Measurements from ENCODE around the gene PTPN3. TPM values are rescaled to one million over a fixed set of nuclear protein-coding genes. Genes with fewer than 3 reads are reported as not detected.
A peak's percentile ranks its signal among the peaks of the same experiment; 100 is the strongest.

Gene PTPN3
- polyA plus RNA-seq, 1 donor, result 2.0 TPM

DNA sequence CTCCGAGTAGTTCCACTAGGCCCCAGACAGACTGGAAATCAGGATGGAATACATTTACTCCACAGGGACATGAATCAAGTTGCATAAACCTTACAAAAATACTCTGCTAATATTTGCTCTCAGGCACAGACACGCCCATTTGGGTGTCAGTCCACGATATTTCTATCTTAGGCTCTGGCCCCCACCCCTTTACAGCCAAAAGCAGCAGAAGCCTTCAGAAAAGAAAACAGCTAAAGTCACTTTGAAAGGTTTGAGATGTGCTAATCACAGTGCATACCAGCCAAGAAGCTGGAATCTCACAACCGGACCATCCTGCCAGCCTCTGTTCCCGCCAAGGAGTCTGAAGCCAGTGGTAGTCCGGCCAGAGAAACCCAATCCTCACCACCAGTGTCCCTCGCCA lies 22.6 kb downstream of the PTPN3 start:
- peak; percentile 35 for DNase-seq

DNA sequence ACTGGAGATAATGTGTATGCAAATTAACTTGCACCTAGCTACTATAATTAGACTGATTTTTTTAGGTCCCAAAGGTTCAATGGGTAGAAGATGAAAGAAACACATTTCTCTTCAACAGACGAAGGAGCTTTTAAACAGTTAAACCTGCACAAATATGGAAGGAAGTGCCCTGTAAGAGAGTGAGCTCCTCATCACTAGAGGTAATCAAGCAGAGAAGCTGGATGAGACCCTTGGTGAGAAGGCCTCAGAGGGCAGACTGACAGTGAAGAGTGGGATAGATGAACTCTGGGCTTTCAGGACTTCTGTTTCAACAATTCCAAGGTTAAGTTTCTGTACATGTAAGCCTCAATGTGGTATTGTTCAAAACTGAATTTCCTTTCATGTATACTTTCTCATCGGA lies 23.2 kb downstream of the PTPN3 start:
- DNase-seq, result no peak

DNA sequence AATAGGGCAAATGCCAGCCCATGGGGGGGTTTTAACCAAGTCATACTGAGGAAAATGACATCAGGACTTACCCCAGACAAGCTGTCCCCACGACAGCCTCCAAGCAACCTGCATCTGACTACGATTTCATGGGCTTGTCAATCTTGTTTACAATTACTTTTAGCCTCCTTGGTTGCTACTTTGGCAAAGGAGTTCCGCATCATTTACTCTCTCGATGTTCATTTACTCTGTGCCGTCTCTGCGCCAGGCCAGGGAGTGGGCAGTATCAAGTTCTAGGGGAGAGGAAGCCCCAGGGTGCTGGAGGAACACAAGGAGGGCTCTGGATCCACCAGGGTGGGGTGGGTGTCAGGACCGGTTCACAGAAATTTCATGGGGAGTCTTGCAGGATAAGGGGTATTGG lies 23.9 kb downstream of the PTPN3 start:
- DNase-seq, result no peak

DNA sequence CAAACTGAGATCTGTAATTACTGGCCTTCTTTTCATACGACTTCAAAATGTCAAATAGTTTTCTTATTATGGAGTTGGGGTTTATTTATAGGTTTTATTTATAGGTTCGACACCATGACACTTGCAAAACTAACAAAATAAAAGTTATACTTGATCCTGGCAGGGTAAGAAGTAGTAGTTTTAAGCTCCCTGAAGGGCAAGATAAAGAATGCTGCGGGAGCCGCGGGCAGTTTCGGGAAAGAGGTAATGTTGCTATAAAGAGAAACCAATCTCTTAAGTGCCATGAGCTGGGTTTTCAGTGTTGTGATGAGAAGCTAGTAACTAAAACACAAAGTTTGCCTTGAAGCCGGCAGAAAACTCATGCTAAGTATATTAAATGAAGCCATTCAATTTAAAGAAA lies 24.8 kb downstream of the PTPN3 start:
- DNase-seq, result no peak

DNA sequence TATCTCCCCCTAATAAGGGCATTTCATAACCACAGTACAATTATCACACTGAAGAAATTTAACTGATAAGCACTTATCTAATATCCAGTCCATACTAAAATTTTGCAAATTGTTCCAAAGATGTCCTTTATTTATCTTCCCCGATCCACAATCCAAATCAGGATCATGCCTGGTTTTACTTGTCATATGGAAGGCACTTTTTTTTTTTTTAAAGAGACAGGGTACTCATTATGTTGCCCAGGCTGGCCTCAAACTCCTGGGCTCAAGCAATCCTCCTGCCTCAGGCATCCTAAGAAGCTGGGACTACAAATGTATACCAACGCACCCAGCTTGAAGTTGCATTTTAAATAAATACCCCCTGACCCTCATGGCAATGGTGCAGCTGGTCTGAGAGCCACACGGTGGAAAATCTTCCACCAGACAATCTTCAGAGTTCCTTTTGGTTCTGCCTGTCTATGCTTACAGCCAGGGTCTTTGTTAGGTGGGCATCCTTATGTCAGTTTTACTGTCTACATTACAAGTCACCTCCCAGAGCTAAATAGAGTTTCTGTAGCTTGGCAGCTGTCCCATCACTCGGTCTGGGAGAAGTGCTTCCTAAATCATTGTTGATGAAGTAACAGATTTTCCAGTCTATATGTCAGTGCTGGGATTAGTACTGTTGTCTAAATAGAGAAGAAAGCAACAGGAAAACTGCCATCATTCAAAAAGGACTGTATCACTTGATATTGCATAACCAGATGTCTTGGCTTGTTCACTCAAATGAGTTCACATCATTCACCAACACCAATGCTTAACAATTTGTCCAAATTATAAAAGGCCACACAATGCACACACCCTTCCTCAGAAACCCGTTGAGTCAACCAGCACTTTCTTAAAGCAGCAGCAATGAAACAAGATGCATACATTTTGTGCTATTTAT lies 26.4 kb downstream of the PTPN3 start:
- DNase-seq, result peak; percentile 31

DNA sequence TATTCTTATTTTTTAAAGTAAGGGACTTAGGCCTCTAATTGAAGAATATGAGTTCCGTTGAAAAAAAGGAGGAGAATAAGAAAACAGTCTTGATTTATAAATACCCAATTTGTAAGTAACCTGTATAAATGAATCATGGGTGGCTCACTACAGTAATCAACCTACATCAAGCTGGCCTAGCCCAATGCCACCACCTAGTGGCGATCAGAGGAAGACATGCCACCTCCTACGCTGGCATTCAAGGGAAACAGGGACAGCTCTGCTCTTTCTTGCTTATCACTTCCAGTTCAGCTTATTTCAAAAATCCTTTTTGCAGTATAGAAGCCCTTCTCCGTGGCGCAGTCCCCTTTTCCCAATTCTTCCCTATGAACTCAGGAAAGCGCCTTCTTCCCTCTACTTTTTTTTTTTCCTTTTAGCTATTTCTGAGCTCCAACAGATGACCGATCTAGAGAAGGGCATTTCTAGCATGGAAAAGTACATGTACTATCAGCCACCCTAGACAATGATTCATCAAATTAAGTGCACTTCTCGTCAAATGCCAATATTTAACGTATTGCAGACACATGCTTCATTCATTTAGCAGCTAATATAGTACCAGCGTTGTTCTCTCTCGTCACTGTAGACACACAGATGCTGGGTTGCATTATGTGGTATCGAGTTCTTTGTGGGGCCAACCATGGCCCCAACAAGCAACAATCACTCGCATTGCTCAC lies 28.3 kb downstream of the PTPN3 start:
- peak; percentile 61 for DNase-seq

DNA sequence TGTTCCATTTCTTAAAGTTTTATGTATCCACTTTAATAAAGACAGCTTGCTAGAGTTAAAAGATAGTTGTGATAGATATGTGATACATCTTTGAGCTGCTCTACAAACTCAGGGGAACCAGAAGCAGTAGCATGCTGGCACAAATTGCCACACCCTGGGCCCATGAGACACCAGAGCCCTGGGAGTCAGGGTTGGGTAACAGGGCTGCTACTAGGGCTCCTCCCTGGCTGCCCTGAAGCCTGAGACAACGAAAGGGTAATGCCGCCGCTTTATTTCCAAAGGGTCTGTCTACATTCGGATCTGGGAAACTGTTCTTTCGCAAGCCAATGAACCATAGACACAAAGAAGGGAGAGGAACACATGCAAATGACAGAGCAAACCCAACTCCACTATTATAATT lies 29.2 kb downstream of the PTPN3 start:
- DNase-seq, result no peak

DNA sequence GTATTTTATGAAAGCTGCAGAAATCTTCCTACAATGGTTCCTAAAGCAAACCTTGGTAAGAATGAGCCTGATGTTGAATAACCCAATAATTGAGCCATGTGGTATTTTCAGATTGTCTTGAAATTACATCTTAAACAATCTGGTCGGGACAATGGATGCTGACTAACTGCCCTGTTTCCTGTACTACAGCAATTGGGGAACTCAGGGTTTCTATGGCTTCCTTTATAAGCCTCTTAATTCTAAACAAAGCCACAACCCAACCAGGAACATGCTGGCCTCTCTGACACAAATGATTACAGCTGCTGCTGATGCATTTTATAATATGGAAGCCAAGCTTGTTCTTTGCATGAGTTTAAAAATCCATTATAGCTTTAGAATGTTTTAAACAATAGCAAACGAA lies 30.2 kb downstream of the PTPN3 start:
- DNase-seq, result no peak

DNA sequence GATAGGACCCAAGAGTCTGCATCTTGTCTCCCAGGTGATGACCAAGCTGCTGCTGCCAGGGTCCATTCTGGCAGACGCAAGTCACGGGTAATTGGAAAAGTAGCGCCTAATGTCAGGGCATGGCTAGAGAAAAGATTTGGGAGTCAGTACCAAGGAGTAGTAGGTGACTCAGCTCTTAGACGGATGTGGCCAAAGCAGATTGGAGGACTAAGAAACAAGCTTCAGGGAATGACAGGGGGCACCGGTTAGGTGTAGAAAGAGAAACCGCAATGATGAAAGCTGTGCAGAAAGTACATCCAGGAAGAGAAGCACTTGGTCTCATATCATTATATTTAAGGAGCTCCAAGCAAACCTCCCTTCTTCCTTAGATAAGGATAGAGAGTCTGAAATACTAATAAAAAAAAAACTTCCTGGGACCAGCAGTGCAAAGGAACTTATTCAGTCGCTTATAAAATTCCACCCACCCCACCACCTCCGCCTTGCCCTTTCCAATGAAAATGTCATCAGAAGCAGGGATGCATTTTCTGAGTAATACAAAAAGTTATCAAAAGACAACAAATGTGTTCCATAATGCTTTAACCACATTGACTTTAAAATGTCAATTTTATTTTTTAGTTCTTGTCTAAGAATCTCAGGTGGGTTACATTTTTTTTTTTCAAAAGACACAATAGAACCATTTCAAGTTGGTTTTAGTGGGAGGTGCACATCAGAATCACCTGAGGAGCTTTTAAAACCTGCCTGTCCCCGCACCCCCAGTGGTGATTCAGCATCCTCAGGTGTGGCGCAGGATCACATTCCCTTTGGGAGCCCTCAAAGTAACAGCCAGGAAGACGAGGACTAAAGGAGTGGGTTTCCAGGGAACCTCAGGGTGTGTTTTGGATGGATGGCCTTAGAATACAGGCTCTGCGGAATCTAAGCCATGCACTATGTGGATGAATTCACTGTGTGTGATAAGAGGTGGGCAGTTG lies 31.2 kb downstream of the PTPN3 start:
- DNase-seq, result no peak

DNA sequence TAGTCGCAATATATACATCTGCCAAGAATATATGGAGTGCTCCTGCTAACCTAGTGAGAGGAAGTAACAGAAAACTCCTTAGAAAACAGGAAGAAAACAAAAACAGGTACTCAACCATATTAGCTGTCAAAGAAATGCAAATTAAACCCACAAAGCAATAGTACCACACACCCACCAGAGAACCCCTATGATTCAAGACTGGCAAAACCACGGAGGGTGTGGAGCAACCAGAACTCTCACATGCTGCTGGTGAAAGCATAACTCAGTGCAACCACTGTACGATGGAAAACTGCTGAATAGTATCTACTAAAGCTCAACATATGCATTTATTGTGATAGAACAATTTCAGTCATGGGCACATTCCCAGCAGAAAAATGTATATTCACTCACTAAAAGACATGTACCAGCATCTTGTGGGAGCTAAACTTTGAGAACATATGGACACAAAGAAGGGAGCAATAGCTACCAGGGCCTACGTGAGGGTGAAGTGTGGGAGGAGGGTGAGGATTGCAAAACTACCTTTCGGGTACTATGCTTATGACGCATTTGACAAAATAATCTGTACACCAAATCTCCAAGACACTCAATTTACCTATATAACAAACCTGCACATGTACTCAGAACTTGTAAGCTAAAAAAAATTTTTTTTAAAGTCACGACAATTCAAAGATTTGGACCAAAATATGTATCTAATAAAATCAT lies 34.0 kb downstream of the PTPN3 start:
- DNase-seq, result no peak

DNA sequence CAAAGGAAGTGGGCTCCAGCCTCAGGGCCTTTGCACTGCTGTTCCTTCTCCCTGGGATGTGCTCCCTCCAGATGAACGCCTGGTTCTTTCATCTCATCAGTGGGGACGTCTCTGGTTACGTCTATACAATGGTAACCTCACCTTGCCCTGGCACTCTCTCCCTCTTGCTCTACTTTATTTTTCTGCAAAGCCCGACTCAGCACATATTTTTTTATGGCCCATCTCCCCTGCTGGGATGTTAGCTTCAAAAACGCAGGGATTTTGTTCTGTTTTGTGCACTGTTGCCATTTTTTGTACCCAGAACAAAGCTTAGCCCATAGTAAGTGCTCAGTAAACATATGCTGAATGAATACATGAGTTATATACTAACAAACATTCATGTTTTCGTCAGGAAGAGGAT lies 37.5 kb downstream of the PTPN3 start:
- DNase-seq, result no peak

DNA sequence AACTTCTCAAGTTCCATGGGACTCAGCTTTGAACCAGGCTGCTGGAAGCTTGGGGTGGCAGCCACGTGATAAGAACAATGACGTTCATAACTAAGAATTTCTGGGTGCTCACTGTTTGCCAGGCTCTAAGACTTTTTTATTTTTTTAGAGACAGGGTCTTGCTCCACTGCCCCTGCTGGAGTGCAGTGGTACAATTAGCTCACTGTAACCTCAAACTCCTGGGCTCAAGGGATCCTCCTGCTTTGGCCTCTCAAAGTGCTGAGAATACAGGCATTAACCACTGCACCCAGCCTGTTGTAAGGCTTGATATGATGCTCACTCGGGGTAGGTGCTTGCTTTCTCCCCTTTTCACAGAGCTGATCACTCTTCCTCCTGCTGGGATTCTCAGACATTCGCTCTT lies 38.7 kb downstream of the PTPN3 start:
- DNase-seq, result no peak

DNA sequence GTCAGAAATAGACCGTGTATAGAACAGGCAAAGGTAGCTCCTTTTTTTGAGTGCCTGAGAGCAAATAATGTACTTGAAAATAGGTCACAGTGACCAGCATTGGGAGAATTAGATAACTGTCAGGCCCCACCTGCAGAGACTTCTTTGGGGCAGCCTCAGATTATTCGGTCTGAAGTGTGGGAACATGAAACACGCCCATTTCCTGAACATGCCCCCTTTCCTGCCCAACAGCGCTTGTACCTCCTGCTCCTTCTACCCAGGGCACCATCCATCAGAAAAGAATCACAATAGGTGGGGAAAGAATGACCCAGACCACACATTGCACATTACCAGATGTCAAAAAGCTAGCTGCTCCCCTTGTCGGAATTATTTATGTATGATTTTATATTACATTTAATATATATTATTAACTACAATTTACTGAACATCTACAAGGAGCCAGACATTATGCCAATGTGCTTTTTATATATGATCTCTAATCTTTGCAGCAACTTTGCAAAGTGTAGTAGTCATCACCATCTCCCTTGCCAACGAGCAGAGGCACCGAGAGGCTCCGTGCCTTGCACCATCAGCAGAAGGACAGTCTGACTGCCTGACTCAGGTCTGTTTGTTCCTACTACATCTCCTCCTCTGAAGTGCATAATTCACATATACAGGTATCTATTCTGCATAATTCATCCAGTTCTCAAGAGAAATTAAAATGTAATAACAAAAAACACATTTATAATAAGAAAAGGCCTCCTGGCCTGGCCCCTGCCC lies 39.5 kb downstream of the PTPN3 start:
- no peak for DNase-seq

DNA sequence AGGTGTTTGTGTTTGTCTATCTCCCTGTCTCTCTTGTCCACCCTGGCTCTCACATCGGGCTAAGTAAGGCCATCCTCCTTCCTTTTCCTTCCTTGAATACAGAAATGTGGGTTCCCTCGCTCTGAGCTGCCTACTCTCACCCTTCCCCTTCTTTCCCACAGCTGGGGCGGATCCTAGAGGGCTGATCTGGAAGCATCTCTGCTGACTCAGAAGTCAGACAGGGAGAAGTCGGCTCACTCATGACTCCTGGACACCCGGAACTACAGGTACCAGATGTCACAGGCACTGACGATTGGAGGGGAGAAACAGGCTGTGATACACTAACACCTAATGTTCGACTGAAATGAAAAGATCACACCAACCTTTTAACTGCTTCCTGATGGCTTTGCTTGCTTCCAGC lies 41.3 kb downstream of the PTPN3 start:
- DNase-seq, result no peak

DNA sequence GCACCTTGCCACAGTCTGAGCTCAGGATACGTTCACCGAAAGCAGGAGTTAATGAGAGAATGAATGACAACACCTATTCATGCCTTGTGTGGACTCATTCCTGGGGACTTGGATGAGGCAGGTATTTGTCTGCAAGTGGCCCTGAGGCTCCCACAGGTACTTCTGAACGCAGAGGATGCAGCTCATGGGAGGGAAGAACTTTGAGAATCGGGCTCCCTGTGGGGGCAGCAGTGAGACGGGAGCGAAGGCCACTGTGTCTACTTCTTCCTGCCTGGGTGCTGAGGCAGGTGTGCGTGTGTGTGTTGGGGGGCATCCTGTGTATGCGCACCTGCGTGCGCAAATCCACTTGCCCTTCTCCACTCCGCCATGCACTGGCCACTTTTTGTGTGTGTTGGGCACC lies 42.2 kb downstream of the PTPN3 start:
- no peak for DNase-seq

DNA sequence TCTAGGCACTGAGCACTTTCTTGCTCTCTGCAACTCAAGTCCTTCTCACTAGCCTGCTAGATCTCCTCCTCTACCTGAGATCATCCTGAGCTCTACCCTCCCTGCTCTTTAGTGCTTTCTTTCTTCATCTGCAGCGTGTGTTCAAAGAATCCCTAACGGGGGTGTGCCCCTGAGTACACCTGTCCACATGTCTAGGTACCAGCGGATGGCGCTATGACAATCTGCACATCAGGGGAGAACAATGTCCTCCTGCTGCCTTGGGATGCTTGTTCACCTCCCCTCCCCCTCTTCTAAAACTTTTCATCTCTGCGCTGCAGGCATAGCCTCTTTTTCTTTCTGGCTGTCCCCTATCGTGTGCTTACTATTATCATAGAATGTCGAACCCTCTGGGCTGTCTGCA lies 42.7 kb downstream of the PTPN3 start:
- DNase-seq, result no peak

DNA sequence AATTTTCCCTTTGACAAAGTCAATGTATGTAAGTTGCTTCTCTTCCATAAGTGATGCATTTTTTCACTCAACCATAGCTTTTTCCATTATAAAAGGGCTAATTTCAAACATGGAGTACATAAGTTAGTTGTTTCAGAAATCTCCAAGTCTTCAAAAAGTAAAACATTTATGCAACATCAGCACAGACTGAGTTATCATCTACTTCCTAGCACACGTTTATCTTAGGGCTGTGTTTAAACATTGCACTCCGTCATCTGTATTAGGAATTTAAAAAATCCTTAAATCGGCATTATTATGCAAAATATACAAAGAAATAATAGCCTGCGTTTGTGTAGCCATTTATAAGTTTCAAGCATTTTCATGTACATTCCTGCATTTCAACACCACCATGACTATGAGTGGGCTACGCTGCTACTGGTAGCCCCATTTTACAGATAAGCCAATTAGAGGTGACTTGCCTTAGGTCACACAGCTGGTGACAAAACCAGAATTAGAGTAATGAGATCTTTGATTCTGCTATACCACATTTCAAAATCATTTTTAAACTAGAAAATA lies 43.4 kb downstream of the PTPN3 start:
- no peak for DNase-seq

DNA sequence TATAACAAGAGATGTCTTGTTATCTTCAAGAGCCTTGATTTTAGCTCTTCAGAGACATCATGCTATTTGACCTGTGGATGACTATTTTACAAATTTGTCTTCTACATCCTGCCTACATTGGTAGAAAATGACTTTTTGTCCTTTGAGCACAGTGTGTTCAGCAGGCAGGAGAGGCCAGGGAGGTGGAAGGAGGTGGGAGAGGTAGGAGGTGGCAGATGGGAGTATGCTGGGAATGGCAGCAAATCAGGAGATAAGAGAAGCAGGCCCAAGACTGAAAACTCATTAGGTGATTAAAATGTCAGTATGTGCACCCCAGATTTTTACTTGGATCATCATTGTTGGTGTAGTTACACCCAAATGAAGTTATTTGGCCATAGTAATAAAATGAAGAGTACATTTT lies 44.1 kb downstream of the PTPN3 start:
- DNase-seq, result no peak

DNA sequence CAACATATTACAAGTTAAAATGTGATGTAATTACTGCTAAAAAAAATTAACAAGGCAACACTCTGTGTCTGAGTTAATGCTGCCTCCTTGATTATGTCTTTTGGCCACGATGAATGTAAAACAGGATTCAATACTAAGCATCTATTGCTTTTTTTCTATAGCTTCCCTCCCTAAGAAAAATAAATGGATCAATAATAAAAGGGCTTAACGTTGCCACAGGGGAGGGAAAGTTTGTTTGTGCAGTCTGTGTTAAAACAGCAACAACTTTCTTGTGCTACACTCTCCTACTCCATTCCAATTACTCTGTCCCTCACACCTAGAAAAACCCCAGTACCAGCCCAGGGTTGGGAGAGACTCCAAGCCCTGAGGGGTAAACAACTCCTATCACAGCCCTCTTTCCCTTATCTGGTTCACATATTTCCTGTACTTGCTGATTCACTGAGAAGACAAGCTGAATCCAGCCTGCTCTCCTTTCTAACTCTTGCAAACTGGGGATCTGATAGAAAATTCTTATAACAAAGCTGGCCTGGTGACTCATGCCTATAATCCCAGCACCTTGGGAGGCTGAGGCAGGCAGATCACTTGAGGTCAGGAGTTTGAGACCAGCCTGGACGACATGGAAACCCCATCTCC lies 44.8 kb downstream of the PTPN3 start:
- no peak for DNase-seq

DNA sequence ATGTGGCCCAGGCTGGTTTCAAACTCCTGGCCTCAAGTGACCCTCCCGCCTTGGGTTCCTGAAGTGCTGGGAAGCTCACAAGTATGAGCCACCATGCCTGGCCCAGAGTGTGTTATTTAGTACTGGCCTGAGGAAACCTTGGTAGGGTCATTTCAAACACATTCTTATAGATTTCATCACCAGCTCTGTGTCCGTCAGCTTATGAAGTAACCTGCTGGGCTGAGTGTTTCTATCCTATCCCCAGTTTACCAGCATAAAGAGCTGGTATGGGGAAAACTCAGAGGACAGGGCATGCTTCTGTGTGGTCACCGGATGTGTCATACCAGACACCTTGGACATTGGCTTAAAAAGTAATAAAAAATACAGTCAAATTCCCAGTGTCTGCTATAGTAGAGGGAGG lies 45.3 kb downstream of the PTPN3 start:
- no peak for DNase-seq
